Measurements from ENCODE around the gene PCCB.

DNA sequence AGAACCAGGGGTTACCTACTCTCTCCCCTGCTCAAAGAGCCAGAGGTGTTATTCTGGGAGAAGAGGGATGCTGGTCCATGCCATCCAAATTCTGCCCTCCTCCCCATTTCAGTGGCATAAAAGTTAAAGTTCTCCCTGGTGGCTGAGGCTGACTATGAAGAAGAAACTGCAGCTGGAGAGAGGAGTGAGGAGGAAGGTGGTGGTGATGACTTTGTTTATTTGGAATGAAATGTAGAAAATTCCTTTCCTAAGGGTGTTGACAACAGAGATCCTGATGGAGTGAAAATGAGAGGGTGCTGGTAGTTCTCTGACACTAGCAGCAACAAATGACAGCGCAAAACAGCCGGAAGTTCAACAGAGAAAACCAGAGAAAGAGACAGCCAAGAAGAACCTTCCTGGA lies 100.4 kb downstream of the PCCB start:
- TF ChIP-seq EZH2 (IDR thresholded peaks at IDR 0.05; ENCODE audit: low read depth) (no peak), CTCF (conservative IDR thresholded peaks at IDR 0.05) (no peak)

Measured in PC-9 (cell line).